Activated T-cell treated with anti-CD3 and anti-CD28 coated beads, Interleukin-2, amount 50 U/mL, for 1 hour (primary cell): ENCODE measurements around the gene NGEF.

Experiments used
- DNase-seq: peaks from one replicate; pipeline ENCODE4 v3.0.0-alpha.2; 2020

NGEF gene

DNA sequence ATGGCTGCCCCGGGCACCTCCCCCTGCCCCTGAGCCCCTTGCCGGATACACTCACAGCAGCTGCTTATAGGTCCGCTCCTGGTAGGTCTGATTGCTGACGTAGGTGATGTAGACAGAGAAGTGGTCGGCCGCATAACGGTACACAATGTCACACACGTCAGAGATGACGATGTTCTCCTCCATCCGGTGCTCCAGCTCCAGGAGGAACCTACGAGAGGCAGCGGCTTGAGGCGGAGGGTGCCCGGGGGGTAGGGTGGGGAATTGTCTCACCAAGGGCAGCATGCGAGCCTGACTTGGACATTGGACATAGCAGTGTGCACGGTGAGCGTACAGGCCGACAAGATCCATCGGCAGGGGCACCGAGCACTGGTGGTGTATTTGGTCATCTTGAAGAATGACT lies 120.2 kb downstream of the NGEF start:
- DNase-seq, result peak; percentile 4

DNA sequence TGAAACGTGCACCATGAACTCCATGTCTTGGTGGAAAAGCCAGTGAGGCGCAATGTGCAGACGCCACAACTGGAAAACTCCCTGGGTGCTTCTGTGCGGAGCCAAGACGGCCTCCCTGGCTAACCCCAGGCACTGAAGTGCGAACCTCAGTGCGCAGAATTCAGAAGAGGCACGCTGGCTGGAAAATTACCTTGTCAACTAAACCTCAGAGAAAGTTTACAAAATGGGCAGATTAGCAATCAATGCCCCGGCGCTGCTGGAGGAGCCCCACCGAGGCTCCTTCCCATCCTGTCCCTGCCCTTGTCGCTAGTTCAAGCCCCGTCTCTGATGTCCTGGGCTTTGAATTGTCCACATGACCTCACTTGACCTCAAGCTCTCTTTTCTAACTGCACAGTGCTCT lies 120.8 kb downstream of the NGEF start:
- DNase-seq, result no peak

- no peak for DNase-seq
Measured at GRCh38 chr2:232891621-232892071, 121.4 kb downstream of the NGEF start.

DNA sequence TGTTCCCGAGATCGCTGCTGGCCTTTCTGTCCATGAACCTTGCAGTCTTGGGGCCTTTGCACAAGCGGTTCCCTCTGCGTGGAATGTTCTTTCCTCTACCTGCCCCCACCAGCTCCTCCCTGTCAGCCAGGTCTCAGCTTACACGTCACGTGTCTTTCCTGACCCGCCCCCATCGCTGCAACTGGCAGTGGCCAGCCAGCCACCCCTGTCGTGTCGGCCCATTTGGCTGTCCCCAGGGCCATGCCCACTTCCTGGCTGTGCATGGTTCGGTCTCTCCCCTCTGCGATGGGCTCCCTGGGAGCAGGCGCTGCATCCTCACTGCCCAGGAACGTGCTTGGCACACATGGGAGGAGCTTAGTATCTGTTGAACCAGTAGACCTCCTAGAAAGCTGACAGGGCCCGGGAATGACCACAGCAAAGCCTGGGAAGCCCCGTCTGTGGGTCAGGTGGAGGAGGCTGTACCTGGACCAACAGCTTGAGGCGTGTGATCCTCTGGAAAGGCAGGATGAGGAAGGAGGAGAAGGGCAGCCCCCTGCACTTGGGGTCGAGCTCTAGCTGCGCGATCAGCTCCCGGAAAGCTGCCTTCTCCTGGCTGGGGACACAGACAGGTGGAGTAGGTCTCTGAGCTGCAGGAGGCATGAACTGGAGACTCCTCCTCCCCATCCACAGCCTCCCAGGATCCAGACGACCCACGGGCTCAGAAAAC lies 122.0 kb downstream of the NGEF start:
- peak; percentile 13 for DNase-seq

DNA sequence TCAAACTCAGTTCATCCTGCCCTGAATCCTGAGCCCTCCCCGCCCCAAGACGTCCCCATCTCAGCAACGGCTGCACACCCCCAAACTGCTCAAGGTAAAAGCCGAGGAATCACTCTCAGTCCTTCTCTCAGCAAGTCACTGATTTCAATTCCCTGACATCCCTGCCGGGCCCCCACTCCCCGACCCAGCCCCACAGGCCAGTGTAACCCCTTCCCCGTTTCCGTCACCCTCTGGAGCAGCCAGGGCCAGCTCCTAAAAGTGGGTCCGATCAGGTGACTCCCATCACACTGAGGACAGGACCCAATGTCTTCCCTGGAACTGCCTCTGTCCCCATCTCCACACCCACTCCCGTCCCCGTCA lies 122.5 kb downstream of the NGEF start:
- DNase-seq, result peak; percentile 1

GRCh38 chr2:232889876-232890401 lies 123.1 kb downstream of the NGEF start:
- peak; percentile 8 for DNase-seq

- peak; percentile 1 for DNase-seq
Measured at GRCh38 chr2:232888839-232889529, 124.1 kb downstream of the NGEF start.

- no peak for DNase-seq
Measured at GRCh38 chr2:232888099-232888836, 124.8 kb downstream of the NGEF start.

DNA sequence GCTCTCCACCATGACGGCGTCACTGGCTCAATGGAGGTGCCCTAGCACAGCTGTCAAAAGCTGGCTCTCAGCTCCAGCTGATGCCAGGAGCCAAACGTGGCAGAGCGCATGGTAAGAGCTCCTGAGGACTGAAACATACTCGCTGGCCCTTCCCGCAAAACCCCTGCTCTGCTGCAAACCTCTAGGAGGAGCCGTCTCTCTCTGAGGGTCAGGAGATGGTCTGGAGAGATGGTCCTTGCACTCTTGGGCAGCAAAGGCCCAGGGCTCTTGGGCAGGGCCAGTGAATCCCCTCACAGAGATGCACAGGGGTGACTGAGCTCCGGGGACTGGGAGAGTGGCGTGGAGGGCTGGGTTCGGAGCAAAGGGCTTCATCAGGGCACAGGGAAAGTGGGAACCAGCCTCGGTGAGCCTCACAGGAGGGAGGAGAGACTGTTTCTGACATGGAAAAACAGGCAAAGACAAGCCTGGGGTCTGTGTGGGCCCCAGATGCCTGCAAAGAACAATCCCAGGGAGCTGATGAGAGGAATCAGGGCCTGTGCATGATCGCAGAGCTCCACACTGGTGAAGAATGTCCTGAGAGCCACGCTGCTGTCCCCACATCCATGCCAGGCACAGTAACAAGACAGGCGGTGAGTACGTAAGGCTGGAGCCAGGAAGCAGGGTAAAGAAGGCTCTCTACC lies 125.7 kb downstream of the NGEF start:
- DNase-seq, result peak; percentile 6

- DNase-seq, result peak; percentile 2
Measured at GRCh38 chr2:232886632-232887031, 126.4 kb downstream of the NGEF start.

GRCh38 chr2:232886176-232886575 lies 126.9 kb downstream of the NGEF start:
- DNase-seq, result no peak

DNA sequence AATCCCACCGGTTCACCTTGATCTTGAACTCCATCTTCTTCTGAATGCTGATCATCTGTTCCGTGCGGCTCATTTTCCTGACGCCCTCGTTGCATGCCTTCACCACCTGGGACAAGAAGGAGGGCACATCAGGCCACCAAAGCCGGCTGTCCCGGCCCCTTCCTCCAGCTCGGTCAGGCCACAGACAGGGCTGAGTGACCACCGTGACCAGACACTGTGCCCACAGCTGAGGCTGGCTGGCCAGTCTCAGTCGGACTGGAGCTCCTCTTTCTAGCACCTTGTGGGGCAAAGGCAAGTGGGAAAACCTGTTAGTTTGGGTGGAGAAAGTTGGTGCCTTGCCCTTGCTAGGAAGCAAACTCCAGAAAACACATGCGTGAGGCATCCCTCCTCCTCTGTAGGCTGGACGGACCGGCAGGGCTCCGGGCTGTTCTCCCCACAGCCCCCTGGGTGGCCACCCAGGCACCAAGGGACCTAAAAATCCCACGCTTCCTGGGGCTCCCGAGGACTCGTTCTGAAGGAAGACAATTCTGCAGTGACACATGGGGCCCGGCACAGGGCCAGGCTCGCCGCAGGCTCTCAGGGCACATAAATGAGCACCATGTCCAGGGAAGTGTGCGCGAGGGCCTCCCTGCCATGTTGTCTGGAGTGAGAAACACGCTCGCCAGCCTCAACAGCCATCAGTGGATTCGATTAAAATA lies 127.6 kb downstream of the NGEF start:
- no peak for DNase-seq

DNA sequence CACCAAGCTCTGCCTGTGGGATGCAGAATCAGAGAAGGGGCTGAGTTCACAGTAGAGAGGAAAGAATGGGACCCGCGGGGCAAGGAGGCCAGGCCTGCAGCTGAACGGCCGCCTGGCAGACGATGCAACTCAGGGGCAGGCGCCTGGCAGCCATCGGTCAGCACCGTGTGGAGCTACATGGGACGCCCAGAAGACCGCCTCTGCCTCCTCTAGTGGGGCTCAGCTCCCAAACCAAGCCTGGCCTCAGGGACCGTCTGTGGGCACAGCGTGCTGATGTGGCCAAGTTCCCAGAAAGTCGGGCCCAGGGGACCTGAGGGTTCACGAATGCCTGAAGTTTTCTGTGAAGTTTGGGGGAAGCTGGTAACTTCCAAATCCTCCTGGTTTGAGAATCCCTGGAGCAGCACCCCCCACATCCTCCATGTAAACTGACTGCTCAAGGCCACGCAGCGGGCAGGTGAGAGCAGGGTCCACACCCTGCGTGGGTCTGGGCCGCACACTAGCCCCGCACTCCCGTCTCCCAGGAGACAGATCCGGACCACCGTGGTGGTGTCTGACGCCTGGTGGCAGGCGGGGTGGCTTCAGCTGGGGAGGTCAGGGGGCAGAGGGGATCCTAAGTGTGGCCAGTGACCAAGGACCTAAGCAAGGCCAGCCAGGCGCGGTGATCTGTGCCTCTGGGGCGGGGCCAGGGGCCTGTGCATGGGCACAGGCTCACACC lies 128.3 kb downstream of the NGEF start:
- no peak for DNase-seq

DNA sequence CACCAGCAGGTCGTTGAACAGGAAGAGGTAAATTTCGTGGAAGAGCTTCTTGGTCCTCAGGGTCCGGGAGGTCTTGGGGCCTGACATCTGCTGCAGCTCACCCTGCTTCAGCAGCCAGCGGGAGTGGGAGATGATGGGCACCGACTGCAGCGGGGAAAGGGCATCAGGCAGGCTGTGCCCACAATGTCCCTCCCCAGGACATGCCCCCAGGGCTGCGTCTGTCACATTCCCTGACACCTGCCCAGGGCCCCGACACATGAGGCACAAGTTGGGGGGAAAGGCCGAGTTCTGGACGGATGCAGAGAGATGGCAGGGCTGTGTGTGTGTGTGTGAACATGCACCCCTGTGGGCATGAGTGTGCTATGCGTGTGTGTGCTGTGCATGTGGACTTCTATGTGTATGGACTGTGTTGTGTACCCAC lies 129.0 kb downstream of the NGEF start:
- no peak for DNase-seq

DNA sequence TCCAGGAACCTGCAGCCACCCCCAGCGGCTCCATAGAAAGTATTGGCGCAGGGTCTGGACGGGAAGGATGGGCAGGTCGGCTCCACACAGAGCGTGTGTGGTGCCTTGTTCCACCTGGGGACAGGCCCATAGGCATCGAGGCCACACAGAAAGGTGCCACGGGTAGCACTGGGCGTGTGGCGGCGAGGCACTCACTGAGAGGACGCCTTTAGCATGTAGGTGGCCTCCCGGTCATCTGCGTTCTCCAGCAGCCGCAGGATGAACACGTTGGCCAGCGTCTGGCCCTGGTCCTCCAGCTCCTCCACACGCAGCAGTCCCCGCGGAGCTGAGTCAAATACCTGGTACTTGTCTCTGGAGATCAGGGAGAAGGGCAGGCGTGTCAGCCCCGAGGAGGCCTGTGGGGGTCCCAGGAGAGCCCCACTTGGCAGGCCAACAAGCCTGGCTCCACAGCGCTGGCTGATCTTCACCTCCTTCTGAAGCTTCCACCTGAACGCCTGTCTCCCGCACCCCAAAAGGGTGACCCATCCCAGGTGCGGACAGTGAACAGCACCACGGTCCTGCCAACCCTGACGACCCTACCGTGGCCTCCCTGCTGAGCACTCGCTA lies 129.8 kb downstream of the NGEF start:
- no peak for DNase-seq

DNA sequence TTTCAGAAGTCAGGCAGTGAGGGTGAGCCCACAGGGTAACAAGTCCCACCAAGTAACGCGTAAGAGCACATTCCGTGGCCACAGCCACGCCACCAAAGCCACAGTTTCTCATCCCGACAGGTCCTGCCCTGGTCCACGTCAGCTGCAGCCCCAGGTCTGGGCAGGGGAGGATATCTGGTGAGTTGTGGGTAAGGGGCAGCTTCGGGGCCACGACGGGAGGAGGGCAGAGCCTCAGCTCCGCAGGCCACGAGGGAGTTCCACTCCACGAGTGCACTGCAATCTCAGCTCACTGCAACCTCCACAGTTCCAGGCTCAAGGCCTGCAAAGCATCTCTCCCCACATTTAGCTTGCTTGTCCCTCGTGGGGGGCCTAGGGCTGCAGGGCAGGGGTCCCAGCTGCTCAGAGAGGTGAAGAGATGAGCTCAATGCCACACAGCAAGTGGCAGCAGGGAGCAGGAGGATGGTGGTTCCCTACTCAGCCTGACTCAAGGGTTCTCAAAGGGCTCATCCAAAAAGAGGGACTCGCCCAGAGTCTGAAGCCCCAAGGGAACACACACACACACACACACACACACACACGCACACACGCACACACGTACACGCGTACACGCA lies 130.4 kb downstream of the NGEF start:
- DNase-seq, result no peak

GRCh38 chr2:232882085-232882484 lies 131.0 kb downstream of the NGEF start:
- DNase-seq, result no peak

DNA sequence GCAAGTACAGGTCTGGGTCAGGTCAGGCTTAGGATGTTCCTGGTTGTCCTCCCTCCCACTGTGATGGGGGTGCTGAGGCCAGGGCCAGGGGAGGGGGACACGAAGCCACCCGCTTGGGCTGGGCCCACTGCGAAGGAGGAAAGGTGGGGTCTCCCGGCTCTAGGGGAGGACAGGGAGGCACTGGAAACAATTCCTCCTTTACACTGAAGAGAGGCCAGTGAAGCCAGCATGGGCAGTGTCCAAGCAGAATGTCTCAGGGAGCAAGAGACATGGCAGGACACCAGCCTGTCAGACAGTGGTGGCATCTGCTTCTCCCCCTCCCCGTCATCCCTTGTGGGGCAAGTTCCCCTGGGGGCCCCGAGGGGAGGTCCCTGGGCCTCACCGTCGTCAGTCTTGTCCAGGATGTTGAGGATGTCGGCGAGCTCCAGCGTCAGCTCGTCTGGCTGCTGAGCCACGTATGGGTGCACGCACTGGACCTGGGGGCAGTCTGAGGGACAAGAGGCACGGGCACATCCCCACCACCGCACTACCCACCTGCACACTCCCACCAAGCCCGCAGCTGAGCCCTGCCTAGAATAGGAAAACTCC lies 132.2 kb downstream of the NGEF start:
- no peak for DNase-seq

GRCh38 chr2:232879618-232880494 lies 133.2 kb downstream of the NGEF start:
- DNase-seq, result no peak
